NCI-H510A treated with DMSO at 0.1 percent for 48 hours (cell line): Measurements from ENCODE around the gene NPSR1.
A peak's percentile ranks its signal among the peaks of the same experiment; 100 is the strongest.

ENCODE experiments used
- DNase-seq: peaks from one replicate; lab custom pipeline; 2025; lab: John Stamatoyannopoulos, UW

NPSR1 gene

DNA sequence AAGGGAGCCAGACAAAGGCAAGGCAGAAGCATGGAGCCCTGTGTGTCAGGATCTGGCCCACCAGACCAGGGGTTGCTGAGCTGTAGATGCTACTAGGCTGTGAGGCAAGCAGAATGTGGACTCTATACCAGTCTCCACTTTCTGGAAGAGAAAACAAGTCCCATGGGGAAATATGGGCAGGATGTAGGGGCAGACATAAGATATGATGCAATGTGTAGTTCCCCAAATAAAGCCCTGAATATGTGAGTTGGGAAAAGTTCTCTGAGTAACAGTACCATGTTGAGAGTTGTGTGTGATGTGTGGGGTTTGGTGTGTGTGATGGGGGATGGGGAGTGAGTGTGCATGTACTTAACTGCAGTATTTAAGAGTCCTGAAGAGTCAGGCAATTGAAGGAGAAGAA is 62.3 kb downstream of the NPSR1 start:
- no peak for DNase-seq

DNA sequence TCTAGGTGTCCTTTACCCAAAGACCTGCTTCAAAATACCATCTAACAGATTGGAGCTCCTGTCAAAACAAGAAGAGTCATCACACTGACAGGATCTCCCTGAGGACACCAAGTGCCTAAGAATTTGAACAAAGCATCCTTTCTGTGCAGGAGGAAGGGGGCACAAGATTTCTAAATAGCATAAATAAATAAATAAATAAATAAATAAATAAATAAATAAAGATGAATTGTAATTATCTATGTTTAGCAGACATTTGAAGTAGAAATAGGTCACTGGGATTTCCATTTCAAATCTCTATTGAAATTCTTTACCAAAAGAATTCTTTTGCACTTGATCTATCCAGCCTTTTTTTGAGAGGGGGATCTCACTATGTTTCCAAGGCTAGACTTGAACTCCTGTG is 65.3 kb downstream of the NPSR1 start:
- no peak for DNase-seq

- DNase-seq, result no peak
Measured at GRCh38 chr7:34723866-34724490, 66.0 kb downstream of the NPSR1 start.

- DNase-seq, result no peak
Measured at GRCh38 chr7:34726221-34726620, 68.2 kb downstream of the NPSR1 start.

DNA sequence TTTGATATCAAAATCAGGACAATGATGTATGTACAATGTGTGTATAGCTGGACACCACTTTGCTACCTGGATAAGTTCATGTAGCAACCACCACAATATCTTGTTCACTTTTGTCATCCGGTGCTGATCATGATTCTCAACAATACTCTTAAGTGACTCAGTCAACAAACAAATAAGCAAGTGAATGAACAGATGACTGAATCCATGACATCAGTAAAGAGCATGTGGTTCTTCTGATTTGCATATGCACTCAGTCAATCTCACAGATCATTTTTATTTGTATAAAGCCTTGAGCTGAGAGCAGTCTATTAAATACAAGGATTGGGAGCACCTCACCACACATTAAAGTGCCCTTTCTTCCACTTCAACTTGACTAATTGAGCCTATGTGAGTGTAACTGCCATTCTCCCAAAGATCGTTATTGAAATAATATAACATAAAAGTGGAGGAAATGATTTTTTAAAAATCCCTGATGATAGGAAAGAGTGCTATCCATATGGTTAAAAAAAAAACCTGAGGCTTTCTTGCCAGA is 69.5 kb downstream of the NPSR1 start:
- peak; percentile 49 for DNase-seq

- no peak for DNase-seq
Measured at GRCh38 chr7:34728156-34728555, 70.1 kb downstream of the NPSR1 start.

- DNase-seq, result no peak
Measured at GRCh38 chr7:34734771-34735170, 76.8 kb downstream of the NPSR1 start.

DNA sequence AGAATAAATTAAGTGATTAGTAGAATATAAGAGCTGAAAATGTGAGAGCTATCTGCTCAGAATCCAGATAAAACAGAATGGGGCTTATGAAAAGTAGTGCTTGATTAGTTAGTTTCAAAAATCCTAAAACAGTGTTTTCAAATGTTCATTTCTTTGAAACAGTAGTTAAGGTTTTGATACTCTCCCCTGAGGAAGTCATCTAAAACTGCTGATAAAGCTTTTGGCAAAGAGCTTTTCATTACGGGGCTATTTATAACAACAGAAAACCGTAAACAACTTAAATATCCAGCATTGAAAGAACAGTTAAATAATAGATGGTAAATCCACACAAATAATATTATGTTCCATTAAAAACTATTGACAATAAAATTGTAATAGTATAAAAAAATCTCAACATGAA is 77.5 kb downstream of the NPSR1 start:
- DNase-seq, result no peak

GRCh38 chr7:34739651-34740300 is 81.8 kb downstream of the NPSR1 start:
- no peak for DNase-seq

DNA sequence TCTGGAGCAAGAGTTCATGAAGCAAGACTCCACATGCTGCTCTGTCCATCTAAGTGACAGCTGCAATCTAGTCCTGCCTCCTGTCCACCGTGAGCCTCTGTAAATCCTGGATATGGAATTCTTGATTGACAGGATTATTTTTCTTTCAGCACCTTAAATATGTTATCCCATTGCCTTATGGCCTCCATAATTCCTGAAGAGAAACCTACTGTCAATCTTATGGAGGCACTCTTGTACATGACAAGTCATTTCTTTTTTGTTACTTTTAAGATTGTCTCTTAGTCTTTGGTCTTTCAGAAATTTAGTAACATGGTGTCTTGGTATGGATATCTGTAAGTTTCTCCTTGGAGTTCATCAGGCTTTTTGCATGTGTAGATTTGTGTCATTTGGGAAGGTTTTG is 82.8 kb downstream of the NPSR1 start:
- no peak for DNase-seq

- DNase-seq, result peak; percentile 26
Measured at GRCh38 chr7:34747176-34747781, 89.3 kb downstream of the NPSR1 start.

- peak; percentile 54 for DNase-seq
Measured at GRCh38 chr7:34747867-34748727, 90.1 kb downstream of the NPSR1 start.

GRCh38 chr7:34748728-34749089 is 90.7 kb downstream of the NPSR1 start:
- no peak for DNase-seq

GRCh38 chr7:34749446-34749845 is 91.4 kb downstream of the NPSR1 start:
- no peak for DNase-seq

DNA sequence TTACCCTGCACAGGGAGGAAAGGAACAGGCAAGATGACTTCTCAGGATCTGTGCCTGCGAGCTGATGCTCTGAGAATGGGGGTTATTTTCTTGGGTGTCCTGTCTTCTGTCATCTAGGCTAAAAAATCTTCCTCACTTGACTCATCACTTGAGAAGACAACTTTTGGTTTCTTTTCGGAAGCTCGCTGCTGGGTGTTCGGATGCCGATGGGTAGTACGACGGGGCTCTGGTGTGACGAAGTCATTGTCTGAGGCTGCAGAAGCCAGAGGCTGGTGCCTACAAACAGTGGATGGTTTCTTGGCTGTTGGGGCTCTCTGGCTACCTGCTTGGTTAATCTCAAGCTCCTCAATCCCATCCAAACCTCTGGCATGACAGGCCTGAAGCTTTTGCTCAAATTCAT is 92.2 kb downstream of the NPSR1 start:
- DNase-seq, result no peak

DNA sequence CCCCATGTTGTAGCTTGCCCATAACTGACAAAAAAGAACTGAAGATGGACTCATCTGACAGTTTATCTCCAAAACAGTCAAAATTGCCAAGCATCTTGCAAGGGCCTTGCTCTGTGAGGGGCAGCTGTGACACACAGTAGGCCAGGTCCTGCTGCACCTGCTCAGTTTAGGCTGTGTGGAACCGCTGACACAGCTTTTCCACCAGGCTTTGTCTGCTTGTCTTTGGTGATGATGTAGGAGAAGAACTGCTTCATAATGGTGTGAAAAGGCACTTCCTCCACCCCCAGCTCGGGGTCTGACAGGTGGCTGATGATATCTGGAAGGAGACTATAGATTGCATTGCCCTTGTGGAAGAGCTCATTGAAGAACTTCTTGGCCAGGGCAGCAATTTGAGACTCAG is 92.6 kb downstream of the NPSR1 start:
- no peak for DNase-seq

- DNase-seq, result no peak
Measured at GRCh38 chr7:34751725-34752643, 94.0 kb downstream of the NPSR1 start.

- no peak for DNase-seq
Measured at GRCh38 chr7:34752929-34753328, 94.9 kb downstream of the NPSR1 start.

DNA sequence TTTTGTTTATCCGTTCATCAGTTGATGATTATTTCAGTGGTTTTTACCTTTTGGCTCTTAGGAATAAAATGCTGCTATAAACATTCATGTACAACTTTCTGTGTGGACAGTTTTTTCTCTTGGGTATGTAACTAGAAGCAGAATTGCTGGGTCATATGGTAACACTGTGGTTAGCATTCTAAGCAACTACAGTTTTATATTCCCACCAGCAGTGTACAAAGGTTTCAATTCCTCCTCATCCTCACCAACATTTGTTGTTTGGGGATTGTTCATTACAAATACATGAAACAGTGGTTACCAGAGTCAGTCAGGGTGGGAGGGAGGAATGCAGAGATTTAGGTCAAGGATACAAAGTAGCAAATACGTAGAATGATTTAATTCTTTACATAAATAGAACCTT is 97.0 kb downstream of the NPSR1 start:
- DNase-seq, result no peak

GRCh38 chr7:34756025-34756437 is 98.0 kb downstream of the NPSR1 start:
- peak; percentile 18 for DNase-seq

- no peak for DNase-seq
Measured at GRCh38 chr7:34756691-34757090, 98.7 kb downstream of the NPSR1 start.
